Psoas muscle (tissue), 8 donors: ENCODE data around the gene LSG1. TPM values are rescaled to one million over a fixed set of nuclear protein-coding genes. Genes with fewer than 3 reads are reported as not detected.
A peak's percentile ranks its signal among the peaks of the same experiment; 100 is the strongest.
"Not testable (repeated sequence)": the region's sequence is repeated elsewhere in the genome, so short reads cannot be mapped to it uniquely, and the experiment has no call there.

Experiments used
- ATAC-seq, 4 donors: fragments of 200-7000 bp; cut with Tn5 transposase; one replicate each; pipeline ENCODE4 v1.9.1; 2020; ENCODE audit warnings: moderate library complexity in 3 of 4, mild to moderate bottlenecking in 2 of 4
- DNase-seq, 2 donors: peaks; one replicate each; pipeline ENCODE4 v3.0.0-alpha.2; 2020
- H3K27ac ChIP-seq: fragments of 200-600 bp; one replicate; pipeline ENCODE4 v1.8.0; 2022
- H3K27me3 ChIP-seq, 3 donors: fragments of 200-600 bp in 1 of 3; one replicate each; pipeline versions ENCODE4 v1.6.1 to v1.8.0; 2013 to 2022; ENCODE audit warnings: low read length in 2 of 3, mild to moderate bottlenecking in 2 of 3, moderate library complexity in 1 of 3; ENCODE audit not compliant: insufficient read depth in 3 of 3
- H3K36me3 ChIP-seq, 2 donors: fragments of 200-600 bp in 1 of 2; one replicate each; pipeline versions ENCODE4 v1.6.1 to v1.8.0; 2013 to 2022; ENCODE audit warnings: low read depth in 1 of 2, mild to moderate bottlenecking in 1 of 2, moderate library complexity in 1 of 2; ENCODE audit not compliant: insufficient read depth in 1 of 2
- H3K4me1 ChIP-seq: fragments of 200-600 bp; one replicate; pipeline ENCODE4 v1.8.0; 2022
- H3K4me3 ChIP-seq: fragments of 200-600 bp; one replicate; pipeline ENCODE4 v1.8.0; 2022; ENCODE audit warnings: mild to moderate bottlenecking
- H3K9me3 ChIP-seq: fragments of 200-600 bp; one replicate; pipeline ENCODE4 v1.8.0; 2022
- WGBS, 3 donors: extraction: QIAGEN DNeasy Blood & Tissue Kit; methylation state at CpG; one replicate each; pipeline versions ENCODE4 v1.1.6 to v1.1.7; 2013; 5-methylcytosine and 5-hydroxymethylcytosine counted together
- intact Hi-C, 2 donors: fragments of 100-400 bp; cut with DNase I; formaldehyde crosslinking; loops; one replicate each; pipeline versions ENCODE4 v1.11.0 to v1.14.2; 2022
- polyA plus RNA-seq, 3 donors: library from polyadenylated mRNA; stranded (reverse); fragments of 200-250 nt; gene quantifications; one replicate each; pipeline ENCODE4 v1.2.3, GENCODE V29; 2013
- total RNA-seq, 4 donors: library from RNA; stranded (reverse); fragmentation: NEBNext Ultra II Directional in 2 of 4; extraction: Animal tissue kit (Norgen Biotek cat#: 25700) in 2 of 4; gene quantifications; one replicate each; pipeline versions ENCODE4 v1.2.1 to v1.2.4, GENCODE V29; 2021 to 2023
- TF ChIP-seq, protein P1 (sequence below): fragments of 200-600 bp; IDR thresholded peaks from one replicate; pipeline ENCODE4 v1.8.0; 2022; ENCODE audit warnings: antibody characterized with exemption
- donor health status: healthy with polysubstance abuse.
- donor health status: DM: no; HTN: no; CAD: no; lungs with moderate emphysema.
- donor health status: Bipolar disorder and iron deficiency.
- donor health status: healthy.
- donor health status: DM: yes; HTN: yes; CAD: no.
- donor health status: DM: no; HTN: no; CAD: no.
- donor health status: DM: no; HTN: no; CAD: no.
- donor health status: DM: yes; HTN: yes; CAD: no.

Gene LSG1
- total and polyA plus RNA-seq, 7 donors: 22.8 to 46.8 (median 29.5) TPM

DNA sequence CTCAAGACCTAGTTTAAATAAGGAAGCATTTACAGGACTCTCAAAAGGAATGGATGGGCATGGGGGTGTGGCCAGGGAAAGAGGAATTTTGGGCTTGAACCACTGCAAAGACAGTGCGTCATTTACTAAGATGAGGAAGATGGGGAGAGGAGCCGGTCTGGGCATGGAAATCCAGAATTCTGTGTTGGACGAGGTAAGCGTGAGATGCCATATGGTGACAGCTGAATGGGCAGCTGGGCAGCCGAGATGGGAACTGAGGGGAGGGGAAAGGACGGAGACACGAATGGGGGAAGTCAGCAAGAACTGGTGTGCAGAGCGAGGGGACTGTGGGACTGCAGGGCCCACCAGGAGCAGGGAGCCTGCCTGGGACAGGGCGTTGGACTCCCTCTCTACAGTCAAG lies 63.0 kb downstream of the LSG1 start:
- H3K4me3 ChIP-seq: no peak overlapping the region
- H3K4me1 ChIP-seq: no peaks in the 10 kb centered on the region
- H3K27me3 ChIP-seq: peaks cover 0 to 2% (median 0%) of the 10 kb centered on the region in 3 donors
- H3K9me3 ChIP-seq: no peaks in the 10 kb centered on the region
- H3K27ac ChIP-seq: no peak overlapping the region
- TF ChIP-seq, protein P1, sequence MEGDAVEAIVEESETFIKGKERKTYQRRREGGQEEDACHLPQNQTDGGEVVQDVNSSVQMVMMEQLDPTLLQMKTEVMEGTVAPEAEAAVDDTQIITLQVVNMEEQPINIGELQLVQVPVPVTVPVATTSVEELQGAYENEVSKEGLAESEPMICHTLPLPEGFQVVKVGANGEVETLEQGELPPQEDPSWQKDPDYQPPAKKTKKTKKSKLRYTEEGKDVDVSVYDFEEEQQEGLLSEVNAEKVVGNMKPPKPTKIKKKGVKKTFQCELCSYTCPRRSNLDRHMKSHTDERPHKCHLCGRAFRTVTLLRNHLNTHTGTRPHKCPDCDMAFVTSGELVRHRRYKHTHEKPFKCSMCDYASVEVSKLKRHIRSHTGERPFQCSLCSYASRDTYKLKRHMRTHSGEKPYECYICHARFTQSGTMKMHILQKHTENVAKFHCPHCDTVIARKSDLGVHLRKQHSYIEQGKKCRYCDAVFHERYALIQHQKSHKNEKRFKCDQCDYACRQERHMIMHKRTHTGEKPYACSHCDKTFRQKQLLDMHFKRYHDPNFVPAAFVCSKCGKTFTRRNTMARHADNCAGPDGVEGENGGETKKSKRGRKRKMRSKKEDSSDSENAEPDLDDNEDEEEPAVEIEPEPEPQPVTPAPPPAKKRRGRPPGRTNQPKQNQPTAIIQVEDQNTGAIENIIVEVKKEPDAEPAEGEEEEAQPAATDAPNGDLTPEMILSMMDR: no peak
- WGBS, 3 donors: 49 to 60% (median 50%) methylated on average over 9 of the region's 9 CpGs
- H3K36me3 ChIP-seq: no peaks in the 10 kb centered on the region
- no peak for DNase-seq
- intact Hi-C loops: no loop called here
- ATAC-seq: no peak

DNA sequence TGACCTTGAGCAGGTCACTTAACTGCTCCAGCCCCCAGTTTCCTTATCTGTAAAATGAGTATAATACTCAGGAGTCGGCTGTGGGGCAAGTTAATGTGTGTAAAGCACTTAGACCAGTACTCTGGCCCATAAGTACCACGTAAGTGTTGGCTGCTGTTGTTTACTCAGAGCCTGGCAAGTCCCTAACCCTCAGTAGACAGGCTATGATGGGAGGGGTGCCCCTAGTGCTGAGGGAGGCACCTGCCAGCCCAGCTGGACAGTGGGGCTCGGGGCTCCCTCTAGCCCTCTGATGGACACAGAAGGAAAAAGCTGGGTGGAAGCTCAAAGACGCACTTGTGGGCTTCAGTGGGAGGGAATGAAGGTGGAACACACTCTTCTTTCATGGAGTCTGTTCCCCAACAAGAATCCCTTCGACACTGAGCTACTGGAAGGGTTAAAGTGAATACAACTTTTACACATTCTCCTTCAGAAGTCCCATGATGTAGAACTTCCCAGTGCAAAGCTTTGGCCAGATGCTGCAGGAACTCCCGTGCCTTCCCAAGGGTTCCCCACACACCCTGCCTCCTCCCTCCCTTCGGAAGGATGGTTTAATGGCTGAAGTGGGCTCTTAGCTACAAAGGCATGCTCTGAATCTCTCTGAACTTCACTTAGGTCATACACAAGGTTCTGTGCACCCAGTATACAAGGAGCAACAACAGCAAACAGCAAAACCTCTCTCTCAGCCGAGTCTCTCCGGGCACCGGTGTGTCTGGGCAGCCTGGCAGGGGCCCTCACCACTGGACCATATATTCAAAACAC lies 64.2 kb downstream of the LSG1 start:
- no peaks in the 10 kb centered on the region for H3K36me3 ChIP-seq
- peaks cover 0 to 2% (median 0%) of the 10 kb centered on the region in 3 donors for H3K27me3 ChIP-seq
- TF ChIP-seq, protein P1: no peak
- no peaks in the 10 kb centered on the region for H3K4me1 ChIP-seq
- intact Hi-C loops: no loop called here
- H3K4me3 ChIP-seq: no peak overlapping the region
- WGBS, 3 donors: 67 to 76% (median 70%) methylated on average over 10 of the region's 10 CpGs
- no peak overlapping the region for H3K27ac ChIP-seq
- no peaks in the 10 kb centered on the region for H3K9me3 ChIP-seq
- no peak for DNase-seq
- no peak for ATAC-seq

DNA sequence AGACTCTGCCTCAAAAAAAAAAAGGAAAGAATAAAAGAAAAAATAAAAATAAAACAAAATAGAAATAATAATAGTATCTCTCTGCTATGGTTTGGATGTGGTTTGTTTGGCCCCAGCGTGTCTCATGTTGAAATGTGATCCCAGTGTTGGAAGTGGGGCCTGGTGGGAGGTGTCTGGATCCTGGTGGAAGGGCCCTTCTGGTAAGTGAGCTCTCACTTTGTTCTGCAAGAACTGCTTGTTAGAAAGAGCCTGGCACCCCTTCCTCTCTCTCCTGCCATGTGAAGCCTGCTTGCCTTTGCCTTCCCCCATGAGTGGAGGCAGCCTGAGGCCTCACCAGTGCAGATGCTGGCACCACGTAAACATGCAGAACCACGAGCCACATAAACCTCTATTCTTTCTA lies 65.0 kb downstream of the LSG1 start:
- peaks cover 0 to 2% (median 0%) of the 10 kb centered on the region in 3 donors for H3K27me3 ChIP-seq
- no peak overlapping the region for H3K4me3 ChIP-seq
- no peak overlapping the region for H3K27ac ChIP-seq
- no peaks in the 10 kb centered on the region for H3K4me1 ChIP-seq
- H3K36me3 ChIP-seq: no peaks in the 10 kb centered on the region
- intact Hi-C loops: no loop called here
- TF ChIP-seq, protein P1: no peak
- 80 to 89% (median 81%) methylated on average over 3 of the region's 3 CpGs for WGBS, 3 donors
- no peak for DNase-seq
- H3K9me3 ChIP-seq: no peaks in the 10 kb centered on the region
- no peak for ATAC-seq

DNA sequence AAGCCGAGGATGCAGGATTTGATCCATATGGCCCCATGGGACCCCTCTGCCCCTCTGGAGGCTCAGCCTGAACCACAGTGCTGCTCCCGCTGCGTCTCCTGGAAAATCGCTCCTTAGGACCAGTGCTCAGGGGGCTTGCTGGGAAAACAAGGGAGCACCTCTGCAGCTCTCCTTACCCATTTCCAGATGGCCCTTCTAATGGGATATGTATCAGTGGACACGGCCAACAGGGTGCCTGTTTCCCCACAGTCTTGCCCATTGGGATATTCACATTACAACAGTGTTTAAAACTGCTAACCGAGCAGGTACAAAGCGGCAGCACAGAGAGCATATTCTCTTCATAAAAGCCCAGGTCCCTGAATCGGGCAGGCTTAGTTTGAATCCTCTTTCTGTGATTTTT lies 65.8 kb downstream of the LSG1 start:
- DNase-seq (no peak), ATAC-seq (no peak)

DNA sequence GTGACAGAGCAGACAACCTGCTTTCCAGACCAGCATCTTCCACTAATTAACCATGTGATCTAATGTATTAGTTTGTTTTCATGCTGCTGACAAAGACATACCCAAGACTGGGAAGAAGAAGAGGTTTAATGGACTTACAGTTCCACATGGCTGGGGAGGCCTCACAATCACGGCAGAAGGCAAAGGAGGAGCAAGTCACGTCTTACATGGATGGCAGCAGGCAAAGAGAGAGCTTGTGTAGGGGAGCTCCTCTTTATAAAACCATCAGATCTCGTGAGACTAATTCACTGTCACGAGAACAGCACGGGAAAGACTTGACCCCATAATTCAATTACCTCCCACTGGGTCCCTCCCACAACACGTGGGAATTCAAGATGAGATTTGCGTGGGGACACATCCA lies 66.7 kb downstream of the LSG1 start:
- H3K27me3 ChIP-seq, H3K4me3 ChIP-seq, H3K9me3 ChIP-seq, H3K27ac ChIP-seq, intact Hi-C loops, ATAC-seq, H3K36me3 ChIP-seq, H3K4me1 ChIP-seq: not testable (repeated sequence)
- DNase-seq: peak in 1 of 2 donors; percentile 3
- 87 to 93% (median 91%) methylated on average over 7 of the region's 7 CpGs for WGBS, 3 donors

More for the DNA sequence above, 65.8 kb downstream of the LSG1 start:
- Histone ChIP-seq H3K27me3 (peaks cover 0 to 2% (median 0%) of the 10 kb centered on the region in 3 donors), H3K27ac (no peak overlapping the region), H3K9me3 (no peaks in the 10 kb centered on the region), H3K4me3 (no peak overlapping the region), H3K4me1 (no peaks in the 10 kb centered on the region), H3K36me3 (no peaks in the 10 kb centered on the region)
- intact Hi-C loops: no loop called here
- 78 to 93% (median 82%) methylated on average over 7 to 8 of the region's 8 CpGs for WGBS, 3 donors
- TF ChIP-seq, protein P1: no peak
